Measurements from ENCODE around the gene SF1.
A peak's percentile ranks its signal among the peaks of the same experiment; 100 is the strongest.

SF1 gene

DNA sequence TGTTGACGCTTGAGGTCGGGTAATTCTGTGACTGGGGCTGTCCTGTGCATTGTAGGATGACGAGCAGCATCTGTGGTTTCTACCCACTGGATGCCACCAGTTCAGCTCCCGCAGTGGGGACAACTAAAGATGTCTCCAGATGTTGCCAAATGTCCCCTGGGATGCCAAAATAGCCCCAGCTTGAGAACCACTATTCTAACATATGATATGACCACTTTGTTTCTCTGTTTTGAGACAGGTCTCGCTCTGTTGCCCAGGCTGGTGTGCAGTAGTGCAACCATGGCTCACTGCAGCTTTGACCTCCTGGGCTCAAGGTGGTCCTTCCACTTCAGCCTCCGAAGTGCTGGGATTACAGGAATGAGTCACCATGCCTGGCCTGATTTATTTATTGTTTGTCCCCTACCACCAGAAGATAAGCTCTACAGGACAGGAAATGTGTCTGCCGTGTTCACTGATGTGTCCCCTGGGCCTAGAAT lies 36.4 kb upstream of the SF1 start:
- TF ChIP-seq ZFX (IDR thresholded peaks at IDR 0.05) = no peak
- TF ChIP-seq, protein P1, sequence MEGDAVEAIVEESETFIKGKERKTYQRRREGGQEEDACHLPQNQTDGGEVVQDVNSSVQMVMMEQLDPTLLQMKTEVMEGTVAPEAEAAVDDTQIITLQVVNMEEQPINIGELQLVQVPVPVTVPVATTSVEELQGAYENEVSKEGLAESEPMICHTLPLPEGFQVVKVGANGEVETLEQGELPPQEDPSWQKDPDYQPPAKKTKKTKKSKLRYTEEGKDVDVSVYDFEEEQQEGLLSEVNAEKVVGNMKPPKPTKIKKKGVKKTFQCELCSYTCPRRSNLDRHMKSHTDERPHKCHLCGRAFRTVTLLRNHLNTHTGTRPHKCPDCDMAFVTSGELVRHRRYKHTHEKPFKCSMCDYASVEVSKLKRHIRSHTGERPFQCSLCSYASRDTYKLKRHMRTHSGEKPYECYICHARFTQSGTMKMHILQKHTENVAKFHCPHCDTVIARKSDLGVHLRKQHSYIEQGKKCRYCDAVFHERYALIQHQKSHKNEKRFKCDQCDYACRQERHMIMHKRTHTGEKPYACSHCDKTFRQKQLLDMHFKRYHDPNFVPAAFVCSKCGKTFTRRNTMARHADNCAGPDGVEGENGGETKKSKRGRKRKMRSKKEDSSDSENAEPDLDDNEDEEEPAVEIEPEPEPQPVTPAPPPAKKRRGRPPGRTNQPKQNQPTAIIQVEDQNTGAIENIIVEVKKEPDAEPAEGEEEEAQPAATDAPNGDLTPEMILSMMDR (conservative IDR thresholded peaks at IDR 0.05) = no peak
- no peak overlapping the region for H3K27ac ChIP-seq

DNA sequence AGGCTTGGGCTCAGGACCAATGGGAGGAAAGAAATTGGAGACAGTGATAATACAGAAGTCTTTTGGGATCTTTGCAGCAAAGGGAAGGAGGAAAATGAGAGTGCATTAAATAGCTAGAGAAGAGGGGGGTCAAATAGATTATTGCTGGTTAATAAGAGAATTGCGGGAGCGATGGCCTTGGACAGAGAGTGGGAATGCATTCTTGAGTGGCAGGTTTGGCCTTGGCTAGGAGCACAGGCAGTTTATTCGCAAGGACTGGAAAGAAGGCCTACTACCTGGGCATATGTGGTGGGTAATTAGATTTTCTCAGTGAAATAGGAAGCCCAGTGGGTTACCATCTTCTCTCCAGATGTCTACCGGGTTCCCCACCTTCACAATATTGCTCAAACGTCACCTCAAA lies 35.5 kb upstream of the SF1 start:
- no peak overlapping the region for H3K27ac ChIP-seq
- TF ChIP-seq, protein P1 (conservative IDR thresholded peaks at IDR 0.05) = no peak
- TF ChIP-seq ZFX (IDR thresholded peaks at IDR 0.05) = no peak

DNA sequence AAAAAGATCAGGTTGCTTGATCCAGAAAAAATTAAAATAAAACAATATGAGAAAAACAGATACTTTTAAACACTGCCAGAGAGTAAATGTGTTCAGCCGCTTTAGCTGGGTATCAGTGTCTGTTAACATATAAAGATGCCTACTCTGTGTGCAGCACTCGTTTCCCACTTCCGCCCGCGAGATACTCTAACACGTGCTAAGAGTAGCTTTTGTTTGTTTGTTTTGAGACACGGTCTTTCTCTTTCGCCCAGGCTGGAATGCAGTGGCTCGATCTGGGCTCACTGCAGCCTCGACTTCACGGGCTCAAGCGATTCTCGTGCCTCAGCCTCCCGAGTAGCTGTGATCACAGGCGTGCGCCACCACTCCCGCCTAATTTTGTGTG lies 32.5 kb upstream of the SF1 start:
- TF ChIP-seq, protein P1 (conservative IDR thresholded peaks at IDR 0.05) = no peak
- TF ChIP-seq ZFX (IDR thresholded peaks at IDR 0.05) = no peak
- H3K27ac ChIP-seq = peak overlapping the region; percentile 77

DNA sequence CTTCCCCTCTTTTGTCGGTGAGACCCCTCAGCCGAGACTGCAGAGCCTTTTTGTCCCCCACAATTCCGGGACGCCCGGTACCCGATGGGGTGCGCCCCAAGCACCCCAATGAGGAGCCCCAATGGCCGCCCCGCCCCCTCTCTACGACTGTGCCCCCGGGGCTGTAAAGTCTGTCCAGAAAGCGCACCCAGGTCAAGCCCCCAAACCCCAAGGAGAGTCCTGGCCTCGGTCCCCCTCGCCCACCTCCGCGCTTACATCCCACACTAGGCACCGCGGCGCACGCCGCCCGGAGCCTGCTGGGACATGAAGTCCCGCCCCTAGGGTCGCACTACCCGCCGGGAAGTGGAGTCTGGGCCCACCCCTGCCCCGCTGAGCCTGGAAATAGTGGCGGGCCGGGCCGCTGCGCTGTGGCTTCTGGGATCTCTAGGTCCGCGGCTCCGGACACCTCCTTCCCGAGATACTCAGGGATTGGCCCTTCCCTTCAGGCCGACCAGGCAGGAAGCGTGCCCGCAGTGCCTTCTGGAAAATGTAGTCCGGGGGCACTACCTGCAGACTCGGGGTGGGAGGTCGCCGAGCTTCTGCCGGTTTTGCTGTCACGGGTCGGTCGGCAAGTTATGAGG lies 32.0 kb upstream of the SF1 start, which contains the start of gene MEN1:
MEN1 (minus strand) TSS at position 281 of the 620 bp plus-strand sequence. CDS start 442 bp downstream, outside the sequence.
- peak; percentile 62; the same call in 1 of the 2 replicates for TF ChIP-seq ZFX (IDR thresholded peaks at IDR 0.05)
- TF ChIP-seq, protein P1 (conservative IDR thresholded peaks at IDR 0.05) = no peak
- H3K27ac ChIP-seq = peak within 1 kb of the TSS; percentile 77

DNA sequence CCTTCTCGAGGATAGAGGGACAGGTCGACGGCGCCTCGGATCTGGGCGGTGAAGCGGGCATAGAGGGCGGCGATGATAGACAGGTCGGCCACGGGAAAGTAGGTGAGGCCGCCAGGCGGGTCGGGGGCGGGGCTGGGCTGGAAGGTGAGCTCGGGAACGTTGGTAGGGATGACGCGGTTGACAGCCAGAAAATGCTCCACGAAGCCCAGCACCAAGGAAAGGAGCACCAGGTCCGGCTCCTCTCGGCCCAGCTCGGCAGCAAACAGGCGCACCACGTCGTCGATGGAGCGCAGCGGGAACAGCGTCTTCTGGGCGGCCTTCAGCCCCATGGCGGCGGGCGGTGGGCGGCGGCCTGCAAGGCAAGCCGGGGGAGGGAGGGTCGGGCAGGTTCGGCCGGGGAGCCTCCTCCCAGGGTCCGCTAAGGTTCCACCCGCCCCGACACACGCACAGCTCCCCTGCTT lies 31.5 kb upstream of the SF1 start:
- H3K27ac ChIP-seq = peak overlapping the region; percentile 77
- TF ChIP-seq ZFX (IDR thresholded peaks at IDR 0.05) = no peak
- TF ChIP-seq, protein P1 (conservative IDR thresholded peaks at IDR 0.05) = no peak

DNA sequence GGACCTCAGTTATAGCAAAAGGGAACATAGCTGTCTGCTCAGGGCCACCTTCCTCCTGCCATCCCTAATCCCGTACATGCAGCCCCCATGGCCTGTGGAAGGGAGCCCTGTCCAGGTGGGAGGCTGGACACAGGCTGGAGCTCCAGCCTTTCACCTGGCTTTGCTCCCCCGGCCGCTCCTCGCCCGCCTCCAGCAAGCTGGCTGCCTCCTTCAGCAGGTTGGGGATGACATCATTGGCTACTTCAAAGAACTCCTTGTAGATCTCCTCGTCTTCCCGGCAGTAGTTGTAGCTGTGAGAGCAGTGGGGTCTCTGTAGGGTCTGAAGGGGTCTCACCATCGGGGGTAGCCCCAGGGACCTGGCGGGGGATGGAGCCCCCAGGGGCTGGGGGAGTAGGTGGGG lies 27.1 kb upstream of the SF1 start:
- H3K27ac ChIP-seq = no peak overlapping the region
- no peak for TF ChIP-seq ZFX (IDR thresholded peaks at IDR 0.05)
- TF ChIP-seq, protein P1 (conservative IDR thresholded peaks at IDR 0.05) = no peak

DNA sequence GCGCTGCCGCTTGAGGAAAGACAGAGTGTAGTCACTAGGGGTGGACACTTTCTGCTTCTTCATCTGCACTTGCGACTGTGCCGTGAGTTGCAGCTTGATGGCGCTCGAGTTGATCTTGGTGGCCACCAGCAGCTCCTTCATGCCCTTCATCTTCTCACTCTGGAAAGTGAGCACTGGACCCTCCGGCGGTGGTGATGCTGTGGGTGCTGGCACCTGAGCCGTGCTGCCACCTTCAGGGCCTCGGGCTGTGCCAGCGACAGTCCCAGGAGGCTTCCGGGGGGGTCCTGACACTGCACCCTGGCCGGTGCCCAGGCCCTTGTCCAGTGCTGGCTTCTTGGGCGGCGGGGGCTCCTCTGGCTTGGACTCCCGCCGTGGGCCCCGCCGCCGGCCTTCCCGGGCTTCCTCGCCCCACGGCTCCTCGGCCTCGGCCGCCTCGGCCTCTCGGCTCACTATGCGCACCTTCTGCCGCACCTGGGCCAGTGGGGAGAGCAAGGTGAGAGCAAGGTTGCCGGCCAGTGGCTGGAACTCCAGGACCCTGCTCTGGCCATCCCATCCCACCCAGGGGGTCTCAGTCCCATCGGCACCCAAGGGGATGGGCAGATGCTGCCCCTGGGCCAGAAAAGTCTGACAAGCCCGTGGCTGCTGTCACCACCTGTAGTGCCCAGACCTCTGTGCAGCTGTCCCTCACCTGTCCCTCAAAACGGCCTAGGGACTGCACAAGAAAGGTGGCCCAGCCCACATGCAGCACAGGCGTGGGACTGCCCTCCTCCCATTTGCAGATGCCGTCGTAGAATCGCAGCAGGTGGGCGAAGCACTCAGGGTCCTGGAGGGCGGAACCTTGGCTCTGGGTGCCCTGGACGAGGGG lies 26.2 kb upstream of the SF1 start:
- peak overlapping the region; percentile 65 for H3K27ac ChIP-seq

More for the DNA sequence above, 26.2 kb upstream of the SF1 start:
- TF ChIP-seq ZFX (IDR thresholded peaks at IDR 0.05) = no peak
- TF ChIP-seq, protein P1 (conservative IDR thresholded peaks at IDR 0.05) = no peak

Data from C4-2B (cell line).